AG08396 (cell line): ENCODE results near the gene ADPRHL1.
A peak's percentile ranks its signal among the peaks of the same experiment; 100 is the strongest.
"Not testable (repeated sequence)": the region's sequence is repeated elsewhere in the genome, so short reads cannot be mapped to it uniquely, and the experiment has no call there.

ENCODE experiments used
- DNase-seq: peaks from one replicate; pipeline ENCODE4 v3.0.0; 2012; ENCODE audit warnings: low spot score, mixed read lengths

Gene ADPRHL1

DNA sequence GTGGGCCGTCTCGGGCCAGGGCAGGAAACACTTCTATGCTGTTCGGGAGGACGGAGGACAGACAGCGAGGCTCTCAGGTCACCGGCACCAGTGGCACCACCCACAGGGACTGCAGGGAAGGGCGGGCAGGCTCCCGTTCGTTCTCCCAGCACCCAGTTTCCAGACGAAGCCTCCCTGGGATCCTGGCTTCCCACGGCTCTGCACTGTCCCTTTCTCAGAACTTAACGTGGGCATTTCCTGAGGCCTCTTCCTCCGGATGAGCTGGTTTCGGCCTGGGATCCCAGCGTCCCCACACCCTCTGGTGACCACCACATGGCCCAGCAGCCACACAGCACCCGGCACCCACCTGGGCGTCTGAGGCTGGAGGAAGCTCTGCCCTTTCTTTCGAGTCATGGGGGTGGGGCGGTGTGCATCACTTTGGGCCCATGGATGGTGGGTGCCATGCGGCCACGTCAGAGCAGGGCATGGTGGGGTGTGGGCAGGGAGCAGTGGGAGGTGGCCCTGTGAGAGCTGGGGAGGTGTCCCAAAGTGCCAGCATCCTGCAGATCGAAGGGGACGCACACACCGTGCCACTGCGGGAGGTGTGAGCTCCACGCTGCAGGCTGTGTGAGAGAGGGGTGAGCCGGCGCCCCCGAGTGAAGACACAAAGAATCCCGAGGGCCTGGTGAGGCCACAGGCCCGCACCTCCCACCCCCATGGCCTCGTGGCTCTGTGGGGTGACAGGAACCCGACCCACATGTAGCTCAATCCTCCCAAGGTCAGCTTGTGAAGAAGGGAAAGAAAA, 50.6 kb downstream of the ADPRHL1 start:
- no peak for DNase-seq

DNA sequence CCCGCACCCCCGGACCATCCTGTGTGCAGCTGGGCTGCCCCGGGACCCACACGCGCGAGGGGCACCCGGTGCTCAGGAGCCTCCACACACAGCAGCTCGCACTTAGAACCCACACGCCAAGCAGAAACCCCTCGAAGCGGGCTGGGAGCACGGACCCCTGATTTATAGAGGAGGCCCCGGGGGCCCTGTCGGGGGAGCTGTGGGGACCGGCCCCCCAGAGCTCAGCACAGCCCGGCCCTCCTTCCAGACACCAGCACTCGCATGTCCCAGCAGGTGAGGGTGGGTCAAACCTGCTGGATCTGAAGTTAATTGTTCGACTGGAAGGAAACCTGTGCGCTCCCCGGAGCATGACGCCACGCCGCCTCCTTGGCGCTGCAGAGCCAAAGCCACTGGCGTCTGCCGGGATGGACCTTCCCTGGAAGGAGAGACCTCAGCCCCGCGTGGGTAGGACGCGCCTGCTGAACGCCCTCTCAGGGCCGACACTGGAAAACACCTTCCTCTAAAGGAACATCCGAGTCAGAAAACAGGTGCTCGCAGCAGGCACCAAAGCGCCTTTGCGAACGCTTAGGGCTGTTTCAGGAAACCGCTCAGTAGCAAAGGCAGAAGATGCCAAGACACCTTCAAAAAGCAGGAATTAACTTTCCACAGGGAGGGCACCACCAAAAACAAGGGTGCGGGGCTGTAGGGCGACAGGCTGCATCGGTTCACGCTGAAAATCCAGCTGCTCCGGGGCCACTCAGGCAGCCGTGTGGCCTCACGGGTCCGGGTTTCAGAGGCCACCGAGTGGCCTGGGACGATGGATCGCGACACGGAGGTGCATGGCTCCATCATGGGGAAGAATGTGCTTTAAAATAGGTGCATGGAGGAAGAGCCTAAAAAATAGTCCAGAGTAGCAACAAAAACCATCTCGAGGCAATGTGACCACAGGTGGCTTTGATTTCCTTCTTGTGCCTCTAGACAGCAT, 51.6 kb downstream of the ADPRHL1 start:
- no peak for DNase-seq

DNA sequence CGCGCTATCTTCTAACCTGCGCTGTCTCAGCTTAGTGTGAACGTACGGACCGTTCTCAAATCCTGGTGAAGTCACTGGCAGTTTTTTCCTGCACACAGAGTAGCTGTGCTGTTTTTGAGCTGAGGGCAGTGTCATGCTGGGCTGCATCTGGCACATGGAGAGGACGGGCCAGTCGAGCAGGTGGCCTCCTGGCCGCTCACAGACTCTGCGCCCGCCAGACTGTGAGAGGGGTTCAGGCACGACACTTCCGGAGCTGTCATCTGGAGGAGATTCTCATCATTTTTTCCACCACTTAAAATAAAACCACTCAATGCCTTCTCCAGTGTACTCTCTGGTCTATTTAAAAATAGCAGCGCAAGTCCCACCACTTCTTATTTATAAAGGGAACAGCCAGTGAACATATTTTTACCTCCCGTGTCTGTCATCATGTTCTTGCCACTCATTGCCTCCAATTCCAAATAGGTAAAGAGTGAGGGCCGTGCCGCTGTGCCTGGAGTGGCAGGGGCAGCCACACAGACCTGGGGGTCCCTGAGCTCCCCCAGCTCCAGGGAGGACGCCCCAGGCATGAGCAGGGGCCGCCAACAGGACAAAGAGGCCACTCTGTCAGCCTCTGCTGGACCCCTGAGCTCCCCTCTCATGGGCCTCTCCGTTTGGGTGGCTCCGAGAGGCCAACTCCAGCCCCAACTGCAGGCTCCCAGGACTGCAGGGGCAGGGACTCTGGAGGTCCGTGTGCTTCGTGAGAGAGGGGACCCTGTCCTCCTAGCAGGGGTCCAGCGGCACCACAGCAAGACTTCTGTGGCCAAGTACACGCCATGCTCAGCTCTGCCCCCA, 52.5 kb downstream of the ADPRHL1 start:
- DNase-seq, result no peak

DNA sequence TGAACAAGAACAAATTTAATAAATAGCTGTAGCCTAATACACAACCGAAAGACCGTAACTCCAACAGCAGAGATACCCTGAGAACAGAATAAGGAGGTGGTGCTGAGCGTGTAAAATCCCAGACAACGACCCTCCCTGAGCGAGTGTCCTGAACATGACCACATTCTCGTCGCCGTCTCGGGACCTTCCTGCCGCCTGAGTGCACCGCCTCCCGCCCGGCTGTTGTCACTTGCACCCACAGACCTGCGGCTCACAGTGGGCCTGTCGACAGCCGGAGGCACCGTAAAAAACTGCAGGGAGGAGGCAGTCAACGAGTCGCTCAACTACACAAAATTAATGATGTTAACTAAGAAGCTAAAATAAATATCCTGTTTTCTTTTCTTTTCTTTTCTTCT, 53.5 kb downstream of the ADPRHL1 start:
- no peak for DNase-seq

DNA sequence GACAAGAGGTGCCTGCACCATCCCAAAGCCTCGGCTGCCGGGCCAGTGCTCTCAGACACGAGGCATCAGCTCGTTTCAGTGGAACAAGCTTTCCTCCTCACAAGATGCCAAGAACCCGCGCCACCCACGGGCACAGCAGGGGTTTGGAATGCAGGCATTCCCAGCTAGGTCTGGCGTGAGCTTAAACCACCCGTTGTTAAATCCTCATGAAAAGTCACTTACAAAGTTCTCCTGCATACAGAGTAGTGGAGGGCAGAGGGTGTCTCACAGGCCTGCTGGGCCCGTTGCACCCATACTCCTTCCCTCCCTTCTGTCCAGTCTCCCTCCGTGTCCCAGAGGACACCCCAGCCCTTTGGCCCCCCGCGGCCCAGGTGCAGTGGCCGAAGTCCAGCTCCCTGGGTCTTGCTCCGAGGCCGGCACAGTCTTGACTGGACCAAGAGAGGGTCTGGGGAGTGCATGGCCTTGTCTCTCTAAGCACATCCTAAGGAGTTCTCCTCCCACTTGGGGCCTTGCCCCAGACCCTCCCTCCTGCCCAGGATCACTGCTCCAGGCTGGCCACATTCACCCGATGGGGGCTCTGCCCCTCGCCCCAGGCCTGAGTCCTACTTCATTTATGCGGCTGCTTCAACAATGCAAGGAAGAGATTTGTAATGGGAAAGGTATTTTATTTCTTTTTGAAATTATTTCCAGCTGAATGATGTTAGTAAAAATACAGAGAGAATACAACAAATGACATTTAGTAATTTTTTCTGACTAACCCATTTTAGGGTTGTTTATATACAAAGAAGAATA, 54.1 kb downstream of the ADPRHL1 start:
- DNase-seq, result peak; percentile 42

DNA sequence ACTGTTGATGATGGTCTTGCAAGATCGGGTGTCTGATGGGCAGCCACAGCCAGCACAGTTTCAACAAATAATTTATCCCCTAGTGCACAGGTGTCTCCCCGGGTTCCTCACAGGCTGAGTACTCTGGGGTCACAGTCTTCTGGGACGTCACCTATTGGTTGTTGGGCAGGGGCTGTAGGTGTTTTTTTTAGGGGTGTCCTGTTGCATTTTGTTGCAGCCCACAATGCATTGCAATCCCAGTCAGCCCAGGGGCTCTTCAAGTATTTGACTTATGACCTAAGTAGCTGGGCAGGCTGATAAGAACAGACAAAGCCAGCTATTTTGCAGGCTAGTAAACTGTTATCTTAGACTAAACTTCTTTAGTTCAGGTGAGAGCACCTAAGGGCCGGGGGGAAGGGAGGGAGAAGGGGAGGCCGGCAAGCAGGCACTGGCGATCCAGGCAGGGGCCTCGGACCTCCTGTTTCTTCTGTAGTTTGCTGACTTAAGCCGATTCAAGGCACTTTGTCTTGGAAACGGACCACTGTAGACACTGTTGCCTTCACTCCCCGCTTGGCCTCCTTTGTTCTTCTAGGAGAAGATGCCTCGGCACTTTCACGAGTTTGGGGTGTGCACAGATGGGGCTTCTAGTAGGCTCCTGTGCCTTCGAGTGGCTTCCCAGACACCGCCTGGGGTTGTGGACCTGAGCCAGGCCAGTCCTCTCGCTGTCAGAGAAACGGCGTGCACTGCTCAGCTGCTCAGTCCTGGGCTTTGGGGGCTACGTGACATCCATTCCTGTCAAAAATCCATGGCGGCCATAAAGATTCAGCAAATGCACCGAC, 55.5 kb downstream of the ADPRHL1 start:
- DNase-seq, result no peak

DNA sequence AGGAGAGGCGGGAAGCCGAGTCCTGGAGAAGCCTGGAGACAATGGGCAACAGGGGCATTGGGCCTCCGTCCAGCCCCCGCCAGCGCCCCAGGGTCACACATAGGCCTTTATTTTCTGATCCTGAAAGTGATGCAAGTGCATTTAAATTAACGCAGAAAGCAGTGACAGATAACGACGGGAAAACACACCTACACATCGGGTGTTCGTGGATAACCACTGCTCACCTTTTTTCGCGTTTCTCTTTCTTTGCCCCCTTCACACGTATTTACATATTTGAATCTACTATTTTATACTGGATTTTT, 59.0 kb downstream of the ADPRHL1 start:
- no peak for DNase-seq

DNA sequence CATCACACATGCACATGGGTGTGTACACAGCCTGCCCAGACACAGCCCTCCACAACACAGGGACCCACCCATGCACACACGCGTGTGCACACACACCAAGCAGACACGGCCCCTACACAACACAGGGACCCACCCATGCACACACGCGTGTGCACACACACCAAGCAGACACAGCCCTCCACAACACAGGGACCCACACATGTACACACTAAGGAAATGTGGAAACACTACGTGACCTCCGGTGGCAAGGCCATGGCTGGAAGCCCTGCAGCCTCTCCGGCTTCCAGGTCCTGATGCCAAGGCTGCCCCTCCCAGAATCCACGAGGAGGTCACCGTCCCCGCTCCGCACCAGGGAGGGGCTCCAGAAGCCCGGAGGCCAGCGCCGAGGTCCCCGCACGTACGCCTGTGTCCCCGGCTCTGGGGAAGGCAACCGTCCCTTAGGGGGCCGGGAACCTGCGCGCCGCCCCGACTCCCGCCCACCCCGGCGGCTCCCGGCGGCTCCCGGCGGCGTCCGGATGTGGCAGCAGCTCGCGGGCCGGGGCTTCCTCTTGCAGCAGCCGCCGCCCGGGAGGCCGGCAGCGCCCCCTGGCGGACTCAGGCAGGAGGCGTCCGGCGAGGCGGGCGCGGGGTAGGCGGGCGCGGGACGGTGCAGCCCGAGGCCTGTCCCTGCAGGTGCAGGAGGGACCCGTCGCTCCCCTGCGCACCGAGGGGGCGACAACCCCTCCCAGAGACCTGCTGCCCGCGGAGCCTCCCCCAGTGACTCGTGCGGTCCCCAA, 59.5 kb downstream of the ADPRHL1 start:
- DNase-seq, result peak; percentile 94

DNA sequence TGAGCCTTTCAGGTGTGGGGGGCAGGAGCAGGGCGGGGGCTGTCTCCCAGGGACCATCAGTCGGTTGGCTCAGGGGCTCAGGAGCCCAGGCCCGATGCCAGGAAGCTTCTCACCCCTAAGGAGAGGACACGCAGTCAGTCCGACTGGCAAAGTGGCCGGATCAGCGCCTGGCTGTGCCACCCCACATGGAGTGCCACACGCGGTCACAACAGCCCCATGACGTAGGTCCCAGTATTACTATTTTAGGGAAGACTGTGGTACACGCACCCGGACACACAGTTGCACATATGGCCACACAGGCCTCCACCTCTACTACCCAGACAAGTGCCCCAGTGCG, 60.1 kb downstream of the ADPRHL1 start:
- DNase-seq, result no peak

DNA sequence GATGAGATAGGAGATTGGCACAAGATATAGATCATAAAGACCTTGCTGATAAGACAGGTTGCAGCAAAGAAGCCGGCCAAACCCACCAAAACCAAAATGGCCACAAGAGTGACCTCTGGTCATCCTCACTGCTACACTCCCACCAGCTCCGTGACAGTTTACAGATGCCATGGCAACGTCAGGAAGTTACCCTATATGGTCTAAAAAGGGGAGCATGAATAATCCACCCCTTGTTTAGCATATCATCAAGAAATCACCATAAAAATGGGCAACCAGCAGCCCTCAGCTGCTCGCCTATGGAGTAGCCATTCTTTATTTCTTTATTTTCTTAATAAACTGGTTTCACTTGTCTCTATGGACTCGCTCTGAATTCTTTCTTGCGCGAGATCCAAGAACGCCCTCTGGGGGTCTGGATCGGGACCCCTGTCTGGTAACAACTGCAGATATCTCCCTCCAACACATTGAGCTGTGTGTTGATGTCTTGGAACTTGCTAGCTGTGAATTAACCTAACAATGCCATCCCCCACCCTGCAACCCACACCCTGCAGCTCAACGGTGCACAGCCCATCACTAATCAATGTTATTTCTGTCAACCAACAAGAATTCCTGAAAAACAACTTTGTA, 62.3 kb downstream of the ADPRHL1 start:
- DNase-seq, result no peak

DNA sequence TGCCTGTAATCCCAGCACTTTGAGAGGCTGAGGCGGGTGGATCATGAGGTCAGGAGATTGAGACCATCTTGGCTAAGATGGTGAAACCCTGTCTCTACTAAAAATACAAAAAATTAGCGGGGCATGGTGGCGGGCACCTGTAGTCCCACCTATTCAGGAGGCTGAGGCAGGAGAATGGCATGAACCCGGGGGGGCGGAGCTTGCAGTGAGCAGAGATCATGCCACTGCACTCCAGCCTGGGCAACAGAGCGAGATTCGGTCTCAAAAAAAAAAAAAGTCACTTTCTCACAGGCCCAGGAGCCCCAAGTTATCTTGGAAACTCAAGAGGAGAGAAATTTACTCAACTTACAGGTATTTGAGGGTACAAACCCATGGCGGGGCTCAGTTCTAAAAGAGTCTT, 63.7 kb downstream of the ADPRHL1 start:
- DNase-seq, result not testable (repeated sequence)

DNA sequence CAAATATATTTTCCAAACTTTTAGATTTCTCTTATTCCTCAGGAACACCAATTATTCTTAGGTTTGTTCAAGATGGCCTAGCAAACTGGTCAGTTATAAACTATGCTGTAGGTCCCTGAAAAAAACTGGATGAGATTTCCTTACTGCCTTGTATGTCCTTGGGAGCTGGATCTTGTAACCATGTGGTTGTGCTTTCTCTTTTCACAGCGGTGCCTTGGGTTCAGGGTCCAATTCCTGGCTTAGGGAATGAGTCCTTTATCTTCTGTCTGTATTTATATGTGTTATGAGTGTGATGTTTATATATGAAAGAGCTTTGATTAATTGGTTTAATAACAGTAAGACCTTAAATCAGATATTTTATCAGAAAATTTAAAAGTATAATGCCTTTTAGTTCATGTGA, 65.9 kb downstream of the ADPRHL1 start:
- DNase-seq, result no peak

DNA sequence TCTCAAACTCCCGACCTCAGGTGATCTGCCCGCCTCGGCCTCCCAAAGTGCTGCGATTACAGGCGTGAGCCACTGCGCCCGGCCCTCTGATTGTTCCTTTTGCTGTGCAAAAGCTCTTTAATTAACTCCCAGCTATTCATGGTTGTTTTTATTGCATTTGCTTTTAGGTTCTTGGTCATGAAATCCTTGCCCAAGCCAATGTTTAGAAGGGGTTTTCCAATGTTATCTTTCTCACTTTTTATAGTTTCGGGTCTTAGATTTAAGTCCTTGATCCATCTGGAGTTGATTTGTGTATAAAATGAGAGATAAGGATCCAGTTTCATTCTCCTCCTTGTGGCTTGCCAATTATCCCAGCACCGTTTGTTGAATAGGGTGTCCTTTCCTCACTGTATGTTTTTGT, 70.2 kb downstream of the ADPRHL1 start:
- DNase-seq, result no peak

DNA sequence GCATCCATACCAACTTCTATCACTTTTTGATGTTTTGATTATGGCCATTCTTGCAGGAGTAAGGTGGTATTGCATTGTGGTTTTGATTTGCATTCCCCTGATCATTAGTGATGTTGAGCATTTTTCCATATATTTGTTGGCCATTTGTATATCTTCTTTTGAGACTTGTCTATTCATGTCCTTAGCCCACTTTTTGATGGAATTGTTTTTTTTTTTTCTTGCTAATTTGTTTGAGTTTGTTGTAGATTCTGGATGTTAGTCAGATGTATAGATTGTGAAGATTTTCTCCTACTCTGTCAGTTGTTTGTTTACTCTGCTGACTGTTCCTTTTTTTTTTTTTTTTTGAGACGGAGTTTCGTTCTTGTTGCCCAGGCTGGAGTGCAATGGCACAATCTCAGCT, 70.7 kb downstream of the ADPRHL1 start:
- DNase-seq, result not testable (repeated sequence)

DNA sequence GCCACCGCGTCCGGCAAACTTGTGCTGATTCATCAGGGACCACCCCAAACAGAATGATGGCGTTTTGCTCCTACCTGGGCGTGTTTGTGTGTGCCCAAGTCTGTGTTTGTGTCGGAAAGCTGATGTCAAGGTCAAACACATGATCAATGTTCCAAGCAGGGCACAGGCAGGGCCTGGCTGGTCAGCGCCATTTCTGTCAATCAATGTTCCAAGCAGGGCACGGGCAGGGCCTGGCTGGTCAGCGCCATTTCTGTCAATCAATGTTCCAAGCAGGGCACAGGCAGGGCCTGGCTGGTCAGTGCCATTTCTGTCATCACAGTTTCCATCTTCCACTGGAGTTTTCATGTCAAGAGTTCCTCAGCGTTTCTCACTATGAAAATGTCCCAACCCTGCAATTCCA, 74.5 kb downstream of the ADPRHL1 start:
- no peak for DNase-seq

DNA sequence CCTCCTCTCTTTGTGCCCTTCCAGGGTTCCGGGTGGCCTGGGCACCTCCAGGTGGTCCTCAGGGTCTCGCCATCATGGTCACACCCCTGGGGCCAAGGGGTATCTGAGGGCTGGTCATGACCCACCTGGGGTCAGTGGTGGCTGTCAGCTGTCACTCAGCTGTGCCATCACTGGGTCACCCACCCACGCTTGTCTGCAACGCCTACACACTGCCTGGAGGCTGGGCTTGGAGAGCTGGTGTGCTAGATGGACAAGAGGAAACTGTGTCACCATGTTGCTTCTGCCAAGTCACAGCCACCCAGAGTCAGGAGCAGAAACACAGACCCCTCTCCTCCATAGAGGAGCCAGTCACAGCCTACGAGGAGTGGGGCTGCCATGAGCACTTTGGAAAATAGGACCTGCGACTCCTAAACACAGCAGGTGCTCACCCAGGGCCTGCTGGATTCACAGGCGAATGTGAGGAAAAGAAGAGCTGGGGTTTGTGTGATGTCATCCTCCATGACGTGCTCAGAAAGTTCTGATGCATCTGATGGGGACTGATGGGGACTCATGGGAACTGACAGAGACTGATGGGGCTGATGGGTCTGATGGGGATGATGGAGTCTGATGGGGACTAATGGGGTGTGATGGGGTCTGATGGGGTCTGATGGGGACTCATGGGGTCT, 78.6 kb downstream of the ADPRHL1 start:
- no peak for DNase-seq

DNA sequence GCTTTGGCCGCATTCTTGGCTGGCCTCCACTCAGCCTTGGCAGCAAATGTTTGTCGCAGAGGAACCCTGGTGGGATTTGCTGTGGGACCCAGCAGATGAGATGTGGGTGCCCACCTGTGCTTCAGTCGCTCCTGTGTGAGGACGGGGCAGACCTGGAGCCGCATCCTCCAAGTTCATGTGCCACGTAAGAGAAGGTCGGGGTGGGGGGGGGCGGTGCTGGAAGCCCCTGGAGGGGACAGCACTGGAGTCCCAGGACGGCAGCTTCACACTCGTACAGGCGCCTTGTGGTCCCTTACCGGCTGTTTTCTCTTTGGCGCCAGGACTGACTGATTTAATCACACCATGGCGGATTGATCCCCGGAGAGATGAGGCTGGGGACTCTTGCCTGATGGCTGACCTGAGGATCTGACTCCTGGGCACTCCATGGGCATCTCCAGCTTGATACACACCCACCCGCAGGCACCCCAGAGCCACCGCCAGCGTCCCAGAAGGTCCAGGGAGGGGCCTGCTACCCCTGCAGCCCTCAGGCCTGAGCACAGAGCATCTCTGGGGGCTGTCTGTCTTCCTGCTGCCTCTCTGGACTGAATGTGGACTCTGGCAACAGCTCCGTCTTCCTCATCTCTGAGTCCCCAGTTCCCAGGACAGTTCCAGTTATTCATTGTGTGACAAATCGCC, 79.3 kb downstream of the ADPRHL1 start:
- DNase-seq, result no peak

DNA sequence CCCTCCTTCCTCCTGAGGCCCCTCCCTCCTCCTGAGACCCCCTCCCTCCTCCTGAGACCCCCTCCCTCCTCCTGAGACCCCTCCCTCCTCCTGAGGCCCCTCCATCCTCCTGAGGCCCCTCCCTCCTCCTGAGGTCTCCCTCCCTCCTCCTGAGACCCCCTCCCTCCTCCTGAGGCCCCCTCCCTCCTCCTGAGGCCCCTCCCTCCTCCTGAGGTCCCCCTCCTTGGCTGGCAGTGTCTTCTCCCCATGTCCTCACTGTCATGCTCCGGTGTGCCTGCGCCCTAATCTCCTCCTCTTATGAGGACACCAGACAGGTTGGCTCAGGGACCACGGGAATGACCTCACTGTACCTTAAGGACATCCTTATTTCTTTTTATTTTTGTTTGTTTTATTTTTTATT, 81.6 kb downstream of the ADPRHL1 start:
- not testable (repeated sequence) for DNase-seq

DNA sequence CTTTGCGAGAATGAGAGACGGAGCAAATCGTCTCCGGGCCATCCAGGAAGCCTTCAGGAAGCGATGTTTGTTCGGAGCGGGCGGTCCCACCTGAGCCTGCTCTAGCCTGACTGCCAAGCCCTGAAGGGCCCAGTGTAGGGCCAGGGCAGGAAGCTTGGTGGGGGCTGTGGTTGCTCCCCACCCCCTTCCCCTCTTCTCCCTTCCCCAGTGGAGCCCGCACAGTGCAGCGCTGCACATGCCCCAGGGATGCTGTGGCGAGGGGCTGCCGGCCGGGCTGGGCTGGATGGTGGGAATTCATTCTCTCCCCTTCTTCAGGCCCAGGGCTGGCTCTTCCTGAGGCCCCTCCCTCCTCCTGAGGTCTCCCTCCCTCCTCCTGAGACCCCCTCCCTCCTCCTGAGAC, 82.2 kb downstream of the ADPRHL1 start:
- no peak for DNase-seq
